CD14-positive monocyte (primary cell): ENCODE measurements around the gene FAM8A1. TPM values are rescaled to one million over a fixed set of nuclear protein-coding genes. Genes with fewer than 3 reads are reported as not detected.
A peak's percentile ranks its signal among the peaks of the same experiment; 100 is the strongest.

Source experiments
- DNase-seq, 3 donors: peaks; one replicate each; pipeline ENCODE4 v3.0.0-alpha.2; 2011 to 2022
- H2AFZ ChIP-seq: 2 replicates; pipeline ENCODE4 v1.6.0; 2012; ENCODE audit warnings: mild to moderate bottlenecking, low read depth, low read length, inconsistent platforms; ENCODE audit not compliant: insufficient read depth, poor library complexity, severe bottlenecking
- H3K27ac ChIP-seq, 2 donors: 1 replicate in 1 of 2; 2 replicates in 1 of 2; pipeline ENCODE4 v1.5.1; 2012 to 2013; ENCODE audit warnings: low read length in 2 of 2, control low read depth in 1 of 2, inconsistent platforms in 1 of 2, low read depth in 1 of 2, mild to moderate bottlenecking in 1 of 2
- H3K27me3 ChIP-seq, 2 donors: one replicate each; pipeline versions ENCODE4 v1.6.0 to v1.6.1; 2011 to 2013; ENCODE audit warnings: low read length in 2 of 2; ENCODE audit not compliant: control insufficient read depth in 2 of 2, insufficient read depth in 2 of 2
- H3K36me3 ChIP-seq, 2 donors: replicated peaks in 1 of 2; 1 replicate in 1 of 2; 2 replicates in 1 of 2; pipeline versions ENCODE4 v1.5.1 to v1.6.1; 2012 to 2013; ENCODE audit warnings: low read length in 2 of 2, control low read depth in 1 of 2, inconsistent platforms in 1 of 2, mild to moderate bottlenecking in 1 of 2; ENCODE audit not compliant: insufficient read depth in 2 of 2, control insufficient read depth in 1 of 2
- H3K4me1 ChIP-seq, 2 donors: 1 replicate in 1 of 2; 2 replicates in 1 of 2; pipeline versions ENCODE4 v1.5.1 to v1.6.1; 2012 to 2013; ENCODE audit warnings: low read length in 2 of 2, control low read depth in 1 of 2, inconsistent platforms in 1 of 2, mild to moderate bottlenecking in 1 of 2, moderate library complexity in 1 of 2; ENCODE audit not compliant: insufficient read depth in 2 of 2, control insufficient read depth in 1 of 2
- H3K4me2 ChIP-seq: replicated peaks from 2 replicates; pipeline ENCODE3; 2012; ENCODE audit warnings: low read length, moderate library complexity, mild to moderate bottlenecking; ENCODE audit not compliant: poor library complexity, severe bottlenecking; ENCODE audit errors: extremely low read depth
- H3K4me3 ChIP-seq, 3 experiments: fragments of 200-600 bp in 1 of 3; sonication (generic) in 1 of 3; replicated peaks in 1 of 3; 1 replicate in 2 of 3; 2 replicates in 1 of 3; pipeline ENCODE4 v1.5.1; 2011 to 2013; ENCODE audit warnings: low read length in 3 of 3, mild to moderate bottlenecking in 3 of 3, control low read depth in 2 of 3, low read depth in 2 of 3, inconsistent platforms in 1 of 3, moderate library complexity in 1 of 3
- H3K79me2 ChIP-seq: 2 replicates; pipeline ENCODE4 v1.6.0; 2012; ENCODE audit warnings: mild to moderate bottlenecking, control low read depth, inconsistent platforms, low read length, moderate library complexity; ENCODE audit not compliant: insufficient read depth
- H3K9ac ChIP-seq: 2 replicates; pipeline ENCODE4 v1.6.0; 2017; ENCODE audit warnings: low read length, mild to moderate bottlenecking; ENCODE audit not compliant: insufficient read depth, poor library complexity, severe bottlenecking
- H3K9me3 ChIP-seq, 2 donors: replicated peaks in 1 of 2; 1 replicate in 1 of 2; 2 replicates in 1 of 2; pipeline versions ENCODE4 v1.5.1 to v1.6.1; 2012 to 2013; ENCODE audit warnings: low read length in 2 of 2, control low read depth in 1 of 2; ENCODE audit not compliant: control insufficient read depth in 1 of 2, insufficient read depth in 1 of 2
- H4K20me1 ChIP-seq: 2 replicates; pipeline ENCODE4 v1.6.0; 2012; ENCODE audit warnings: mild to moderate bottlenecking, low read length, control low read depth, moderate library complexity; ENCODE audit not compliant: insufficient read depth
- H3K27ac Mint-ChIP-seq, 7 donors: one replicate each; pipeline ENCODE4 v1.8.0; 2020; ENCODE audit warnings: mild to moderate bottlenecking in 7 of 7, mixed read lengths in 7 of 7, moderate library complexity in 6 of 7, inconsistent platforms in 2 of 7
- H3K27me3 Mint-ChIP-seq, 3 donors: one replicate each; pipeline ENCODE4 v1.8.0; 2021 to 2022; ENCODE audit warnings: low read depth in 3 of 3, mild to moderate bottlenecking in 3 of 3, mixed read lengths in 3 of 3, moderate library complexity in 3 of 3, inconsistent platforms in 1 of 3
- H3K36me3 Mint-ChIP-seq, 2 donors: one replicate each; pipeline ENCODE4 v1.8.0; 2020; ENCODE audit warnings: mixed read lengths in 2 of 2, inconsistent platforms in 1 of 2, mild to moderate bottlenecking in 1 of 2
- H3K4me1 Mint-ChIP-seq: one replicate; pipeline ENCODE4 v1.8.0; 2020; ENCODE audit warnings: mild to moderate bottlenecking, mixed read lengths
- H3K4me3 Mint-ChIP-seq, 2 donors: one replicate each; pipeline ENCODE4 v1.8.0; 2020; ENCODE audit warnings: mild to moderate bottlenecking in 2 of 2, mixed read lengths in 2 of 2, moderate library complexity in 1 of 2
- H3K9me3 Mint-ChIP-seq, 7 donors: one replicate each; pipeline ENCODE4 v1.8.0; 2020 to 2022; ENCODE audit warnings: mixed read lengths in 7 of 7, mild to moderate bottlenecking in 6 of 7, moderate library complexity in 6 of 7, inconsistent platforms in 2 of 7
- CTCF ChIP-seq: fragments of 200-600 bp; IDR thresholded peaks from one replicate; pipeline ENCODE4 v1.8.0; 2022; ENCODE audit warnings: antibody characterized with exemption, mild to moderate bottlenecking
- WGBS: methylation state at CpG from one replicate; pipeline ENCODE4 v1.1.5; 2013; ENCODE audit warnings: missing lambda C conversion rate; ENCODE audit not compliant: insufficient coverage; 5-methylcytosine and 5-hydroxymethylcytosine counted together
- intact Hi-C, 2 donors: fragments of 100-400 bp; cut with micrococcal nuclease; formaldehyde crosslinking; loops; one replicate each; pipeline versions ENCODE4 v1.15.0 to v1.15.1; 2023
- polyA plus RNA-seq, 3 donors: library from polyadenylated mRNA; depleted of rRNA in 1 of 3; unstranded in 2 of 3; stranded (reverse) in 1 of 3; fragments of 300-500 nt in 2 of 3; fragments of >200 nt in 1 of 3; fragmentation: Illumina TruSeq in 2 of 3; gene quantifications; 1 replicate in 2 of 3; 2 replicates in 1 of 3; pipeline ENCODE4 v1.2.3, GENCODE V29; 2012 to 2021
- small RNA-seq: library from RNA; depleted of rRNA; stranded (forward); fragments of <200 nt; gene quantifications from one replicate; pipeline ENCODE3, GENCODE V24; 2012; ENCODE audit warnings: low read depth; ENCODE audit not compliant: insufficient read length

Gene FAM8A1
- polyA plus RNA-seq, 3 donors: 6.8 to 9.9 (median 9.3) TPM

DNA sequence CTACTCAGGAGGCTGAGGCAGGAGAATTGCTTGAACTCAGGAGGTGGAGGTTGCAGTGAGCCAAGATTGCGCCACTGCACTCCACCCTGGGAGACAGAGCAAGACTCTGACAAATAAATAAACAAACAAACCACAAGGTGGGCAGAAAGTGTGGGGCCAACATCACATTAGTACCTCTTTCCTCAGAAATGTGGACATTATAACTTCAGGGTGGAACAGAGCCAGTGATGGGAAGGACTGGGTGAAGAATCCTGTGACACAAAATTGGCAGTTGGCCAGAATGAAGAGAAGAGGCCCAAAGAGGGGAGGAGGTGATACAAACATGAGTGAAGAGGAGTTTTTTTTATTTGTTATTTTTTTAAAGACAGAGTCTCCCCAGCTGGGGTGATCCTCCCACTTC is 56.0 kb downstream of the FAM8A1 start:
- intact Hi-C loops: no loop called here
- Histone ChIP-seq H3K9me3 (no peaks in the 10 kb centered on the region), H2AFZ (no peak overlapping the region), H3K4me1 (no peaks in the 10 kb centered on the region), H3K27me3 (no peaks in the 10 kb centered on the region), H3K4me3 (no peak overlapping the region), H3K4me2 (no peak overlapping the region), H3K27ac (peak overlapping the region in 1 of 2 donors; percentile 16), H3K36me3 (peaks cover 42 to 88% of the 10 kb centered on the region in 2 donors), H3K79me2 (peaks cover 3% of the 10 kb centered on the region), H4K20me1 (peaks cover 8% of the 10 kb centered on the region), H3K9ac (no peak overlapping the region)
- no peak for DNase-seq
- H3K27ac Mint-ChIP-seq: peak overlapping the region; percentile 3 to 64 (median 35)
- H3K27me3 Mint-ChIP-seq: no peaks in the 10 kb centered on the region
- no peak overlapping the region for H3K4me3 Mint-ChIP-seq
- peaks cover 64 to 76% of the 10 kb centered on the region in 2 donors for H3K36me3 Mint-ChIP-seq
- H3K4me1 Mint-ChIP-seq: no peaks in the 10 kb centered on the region
- no CpG with 5 or more reads among the region's 1 CpG for WGBS
- H3K9me3 Mint-ChIP-seq: no peaks in the 10 kb centered on the region
- no peak for TF ChIP-seq CTCF

DNA sequence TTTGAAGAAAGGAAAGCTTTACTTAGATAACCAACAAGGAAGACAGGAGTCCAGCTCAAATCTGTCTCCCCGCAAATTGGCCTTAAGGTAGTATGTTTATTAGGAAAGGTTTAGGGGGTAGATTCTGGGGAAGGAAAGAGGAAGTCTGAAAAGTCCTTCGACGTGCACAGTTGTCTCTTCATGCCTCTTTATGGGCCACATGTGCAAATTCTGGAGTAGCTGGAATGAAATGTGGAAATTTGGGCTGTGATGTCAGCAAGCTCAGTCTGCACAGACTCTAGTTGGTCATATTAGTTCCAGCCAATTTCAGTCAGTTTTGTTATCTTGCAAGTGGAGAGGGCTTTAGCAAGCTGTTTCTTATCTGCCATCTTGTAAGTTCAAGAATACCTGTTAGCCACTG is 56.5 kb downstream of the FAM8A1 start:
- Histone ChIP-seq H3K9ac (no peak overlapping the region), H3K4me3 (no peak overlapping the region), H3K27me3 (no peaks in the 10 kb centered on the region), H3K27ac (peak overlapping the region in 1 of 2 donors; percentile 16), H3K9me3 (no peaks in the 10 kb centered on the region), H4K20me1 (peaks cover 8% of the 10 kb centered on the region), H3K36me3 (peaks cover 47 to 89% of the 10 kb centered on the region in 2 donors), H3K4me2 (no peak overlapping the region), H2AFZ (no peak overlapping the region), H3K4me1 (no peaks in the 10 kb centered on the region), H3K79me2 (peaks cover 3% of the 10 kb centered on the region)
- H3K9me3 Mint-ChIP-seq: no peaks in the 10 kb centered on the region
- no peaks in the 10 kb centered on the region for H3K27me3 Mint-ChIP-seq
- no peak for TF ChIP-seq CTCF
- DNase-seq: no peak
- peaks cover 68 to 81% of the 10 kb centered on the region in 2 donors for H3K36me3 Mint-ChIP-seq
- WGBS: 70% methylated on average over 2 of the region's 3 CpGs
- H3K27ac Mint-ChIP-seq: peak overlapping the region in 1 of 7 donors; percentile 13
- intact Hi-C loops: no loop called here
- no peaks in the 10 kb centered on the region for H3K4me1 Mint-ChIP-seq
- H3K4me3 Mint-ChIP-seq: no peak overlapping the region

Small RNAs within 50 kb of the gene (small RNA-seq; reads per million reads assigned to genes)
- gene RNU6-190P: not detected
- gene SUMO2P13: not detected

Other genes with a start within 250 kb of the FAM8A1 start
- gene CAP2, start 206.7 kb upstream of the FAM8A1 start, polyA plus RNA-seq: not detected
- 10 to 100 TPM in 1 of 3 donors, 1 to 10 TPM in 1, under 1 TPM in 1; 0.99 to 13.8 (median 2.3) TPM for gene NUP153, start 106.6 kb downstream of the FAM8A1 start, polyA plus RNA-seq